Measurements from ENCODE around the gene MAGI1.
"Not testable (repeated sequence)": the region's sequence is repeated elsewhere in the genome, so short reads cannot be mapped to it uniquely, and the experiment has no call there.

The MAGI1 gene

DNA sequence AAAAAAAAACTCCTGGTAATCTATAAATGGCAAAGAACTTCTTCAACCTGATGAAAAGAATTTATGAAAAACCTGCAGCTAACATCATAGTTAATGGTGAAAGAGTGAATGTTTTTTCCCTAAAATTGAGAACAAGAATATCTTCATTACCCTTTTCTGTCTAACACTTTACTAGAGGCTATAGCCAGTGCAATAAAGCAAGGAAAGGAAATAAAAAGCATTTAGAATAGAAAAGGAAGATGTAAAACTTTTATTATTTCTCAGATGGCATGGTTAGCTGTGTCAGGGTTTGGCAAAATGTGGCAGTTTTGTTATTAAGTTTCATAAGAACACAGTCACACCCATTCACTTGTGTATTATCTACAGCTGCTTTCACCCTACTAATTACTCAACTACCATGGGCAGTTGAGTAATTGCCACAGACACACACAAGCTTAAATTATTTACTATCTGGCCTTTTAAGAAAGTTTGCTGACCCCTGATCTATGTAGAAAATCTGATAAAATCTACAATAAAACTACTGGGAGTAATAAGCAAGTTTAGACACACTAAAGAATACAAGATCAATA, 465.1 kb downstream of the MAGI1 start:
- no peak for TF ChIP-seq CTCF (IDR thresholded peaks at IDR 0.05; ENCODE audit: low read depth, low read length)
- DNase-seq (ENCODE audit: extremely low read depth, low read depth), result no peak

- DNase-seq (ENCODE audit: extremely low read depth, low read depth), result no peak
- no peak for TF ChIP-seq CTCF (IDR thresholded peaks at IDR 0.05; ENCODE audit: low read depth, low read length)
Observed at GRCh38 chr3:65572175-65572777, 466.4 kb downstream of the MAGI1 start.

DNA sequence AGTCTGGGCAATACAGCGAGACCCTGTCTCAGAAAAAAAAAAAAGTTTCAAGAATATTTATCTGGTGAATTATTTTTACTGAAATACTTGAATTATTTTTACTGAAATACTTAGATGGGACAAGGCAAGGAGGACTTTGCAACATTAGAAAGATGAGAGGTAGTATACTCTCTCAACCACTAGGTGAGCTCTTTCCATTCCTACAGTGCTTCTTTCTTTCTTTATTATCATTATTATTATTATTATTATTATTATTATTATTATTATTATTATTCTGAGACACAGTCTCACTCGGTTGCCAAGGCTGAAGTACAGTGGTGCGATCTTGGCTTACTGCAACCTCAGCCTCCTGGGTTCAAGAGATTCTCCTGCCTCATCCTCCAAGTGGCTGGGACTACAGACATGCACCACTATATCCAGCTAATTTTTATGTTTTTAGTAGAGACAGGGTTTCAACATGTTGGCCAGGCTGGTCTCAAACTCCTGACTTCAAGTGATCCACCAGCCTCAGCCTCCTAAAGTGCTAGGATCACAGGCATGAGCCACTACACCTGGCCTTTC, 468.8 kb downstream of the MAGI1 start:
- DNase-seq (ENCODE audit: extremely low read depth, low read depth), result no peak
- no peak for TF ChIP-seq CTCF (IDR thresholded peaks at IDR 0.05; ENCODE audit: low read depth, low read length)

DNA sequence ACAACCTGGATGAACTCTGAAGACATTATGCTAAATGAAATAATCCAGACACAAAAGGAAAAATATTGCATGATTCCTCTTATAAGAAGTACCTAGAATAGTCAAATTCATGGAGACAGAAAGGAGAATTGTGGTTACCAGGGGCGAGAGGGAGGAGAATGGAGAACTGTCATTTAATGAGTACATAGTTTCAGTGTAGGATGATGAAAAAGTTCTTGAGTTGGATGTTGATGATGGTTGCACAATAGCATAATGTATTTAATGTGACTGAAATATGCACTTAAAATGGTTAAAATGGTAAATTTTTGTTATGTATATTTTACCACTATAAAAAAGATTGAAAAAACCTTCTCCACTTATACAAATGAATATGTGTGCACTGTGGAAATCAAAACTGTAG, 469.6 kb downstream of the MAGI1 start:
- DNase-seq (ENCODE audit: extremely low read depth, low read depth), result no peak
- no peak for TF ChIP-seq CTCF (IDR thresholded peaks at IDR 0.05; ENCODE audit: low read depth, low read length)

GRCh38 chr3:65568497-65568896, 470.2 kb downstream of the MAGI1 start:
- TF ChIP-seq CTCF (IDR thresholded peaks at IDR 0.05; ENCODE audit: low read depth, low read length), result no peak
- no peak for DNase-seq (ENCODE audit: extremely low read depth, low read depth)

GRCh38 chr3:65565744-65566143, 473.0 kb downstream of the MAGI1 start:
- DNase-seq (ENCODE audit: extremely low read depth, low read depth), result not testable (repeated sequence)

DNA sequence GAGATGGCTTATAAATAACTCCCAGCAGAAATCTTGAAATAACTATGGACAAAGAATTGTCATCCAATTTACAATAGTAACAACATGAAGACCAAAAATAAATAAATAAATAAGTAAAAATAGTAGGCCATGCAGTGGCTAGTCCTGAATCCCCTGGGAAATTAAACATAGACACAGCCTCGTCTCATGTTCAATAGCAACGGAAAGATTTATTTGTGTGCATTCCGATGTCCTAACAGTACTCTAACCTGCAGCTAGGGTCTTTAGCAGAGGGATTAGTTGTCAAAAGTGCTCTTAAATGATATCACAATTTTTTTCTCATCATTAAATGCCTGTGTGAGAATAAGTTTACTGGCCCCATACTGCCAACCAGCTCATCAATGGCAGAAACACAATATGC, 474.2 kb downstream of the MAGI1 start:
- DNase-seq (ENCODE audit: extremely low read depth, low read depth), result no peak
- TF ChIP-seq CTCF (IDR thresholded peaks at IDR 0.05; ENCODE audit: low read depth, low read length), result no peak

DNA sequence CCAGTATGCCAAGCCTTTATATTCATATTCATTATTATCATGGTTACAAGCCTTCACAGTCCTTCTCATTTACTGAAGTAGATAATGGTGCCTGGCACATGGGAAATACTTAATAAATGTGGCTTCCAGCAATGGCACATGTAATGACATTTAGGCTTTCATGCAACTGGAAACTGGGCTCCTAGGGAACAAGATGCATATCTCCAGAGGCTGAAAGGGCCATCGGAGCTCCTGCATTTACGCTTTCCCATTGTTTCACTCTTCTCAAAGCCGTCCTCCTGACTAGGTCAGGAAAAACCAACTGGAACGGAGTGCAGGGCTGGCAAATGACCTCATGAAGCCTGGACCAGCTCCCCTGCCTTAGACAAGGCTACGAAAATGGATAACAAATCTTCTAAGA, 474.9 kb downstream of the MAGI1 start:
- DNase-seq (ENCODE audit: extremely low read depth, low read depth), result no peak

More for the DNA sequence above, 474.9 kb downstream of the MAGI1 start:
- no peak for TF ChIP-seq CTCF (IDR thresholded peaks at IDR 0.05; ENCODE audit: low read depth, low read length)
